GM19035 (cell line): Measurements from ENCODE around the gene KCNIP1.

Experiments used
- ATAC-seq: cut with Tn5 transposase; IDR thresholded peaks from one replicate; pipeline ENCODE4 v1.9.1; 2021; ENCODE audit not compliant: unreplicated experiment

The KCNIP1 gene

DNA sequence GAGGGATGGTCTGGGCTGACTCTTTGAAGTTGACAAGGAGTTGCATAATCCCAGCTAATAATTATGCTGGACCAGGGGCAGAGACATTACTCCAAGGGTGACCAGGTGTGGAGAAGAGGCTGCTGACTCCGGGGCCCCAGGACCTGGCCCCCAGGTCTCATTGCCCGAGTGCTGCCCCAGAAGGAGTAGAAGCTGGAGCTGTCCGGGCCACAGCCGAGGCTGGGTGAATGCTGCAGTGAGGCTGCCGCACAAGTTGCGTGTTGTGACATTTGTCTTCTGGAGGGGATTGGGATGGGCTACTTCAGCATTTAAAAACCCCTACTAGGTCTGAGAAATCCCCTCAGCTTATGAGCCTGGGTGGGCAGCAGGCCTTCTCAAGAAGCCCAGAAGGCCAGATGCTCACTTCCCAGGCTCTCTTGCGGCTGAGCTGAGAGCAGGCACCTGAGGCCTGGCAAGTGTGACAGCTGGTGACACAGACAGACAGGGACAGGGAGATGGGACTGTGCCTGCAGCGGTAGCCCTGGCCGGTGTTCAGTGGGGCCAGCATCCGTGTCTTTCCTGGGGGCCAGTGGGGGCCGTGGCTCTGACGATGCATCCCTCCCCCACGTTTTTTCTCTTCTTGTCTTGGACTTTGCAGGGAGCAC is 122.8 kb downstream of the KCNIP1 start:
- no peak for ATAC-seq

DNA sequence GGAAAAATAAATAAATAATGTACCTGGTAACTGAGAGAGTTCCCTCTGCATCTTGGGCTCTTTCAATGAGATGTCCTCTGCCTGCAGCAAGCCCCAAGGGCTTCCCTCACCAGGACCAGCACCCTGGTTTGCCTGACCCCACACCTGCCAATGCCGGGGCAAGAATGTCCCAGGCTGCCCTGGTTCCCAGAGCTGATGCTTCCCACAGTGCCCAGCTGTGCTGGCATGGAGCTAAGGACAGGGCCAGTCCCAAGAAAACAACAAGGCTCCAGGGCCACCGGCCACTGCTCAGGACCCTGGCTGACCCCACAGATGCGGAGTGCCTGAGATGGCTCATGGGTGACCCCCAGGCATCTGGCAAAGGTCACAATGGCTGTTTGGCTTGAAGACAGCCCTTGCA is 123.5 kb downstream of the KCNIP1 start:
- ATAC-seq = no peak

DNA sequence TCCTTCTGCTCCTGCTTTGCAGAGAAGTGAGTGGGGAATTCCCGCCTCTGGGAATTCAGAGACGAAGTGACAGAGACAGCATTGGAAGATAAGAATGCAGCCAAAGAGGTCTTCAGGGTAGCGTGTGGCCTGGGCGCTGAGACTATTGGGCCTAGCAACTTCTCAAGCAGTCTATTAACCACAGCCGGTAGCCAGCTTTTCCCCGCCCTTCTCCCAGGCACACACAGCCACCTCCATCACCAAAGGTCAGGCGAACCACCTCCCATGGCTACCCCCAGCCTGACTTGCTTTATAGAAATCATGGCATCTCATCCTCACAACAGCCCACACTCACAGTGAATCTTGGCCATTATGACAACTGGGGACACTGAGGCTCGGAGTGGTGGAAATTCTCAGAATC is 124.2 kb downstream of the KCNIP1 start:
- no peak for ATAC-seq

DNA sequence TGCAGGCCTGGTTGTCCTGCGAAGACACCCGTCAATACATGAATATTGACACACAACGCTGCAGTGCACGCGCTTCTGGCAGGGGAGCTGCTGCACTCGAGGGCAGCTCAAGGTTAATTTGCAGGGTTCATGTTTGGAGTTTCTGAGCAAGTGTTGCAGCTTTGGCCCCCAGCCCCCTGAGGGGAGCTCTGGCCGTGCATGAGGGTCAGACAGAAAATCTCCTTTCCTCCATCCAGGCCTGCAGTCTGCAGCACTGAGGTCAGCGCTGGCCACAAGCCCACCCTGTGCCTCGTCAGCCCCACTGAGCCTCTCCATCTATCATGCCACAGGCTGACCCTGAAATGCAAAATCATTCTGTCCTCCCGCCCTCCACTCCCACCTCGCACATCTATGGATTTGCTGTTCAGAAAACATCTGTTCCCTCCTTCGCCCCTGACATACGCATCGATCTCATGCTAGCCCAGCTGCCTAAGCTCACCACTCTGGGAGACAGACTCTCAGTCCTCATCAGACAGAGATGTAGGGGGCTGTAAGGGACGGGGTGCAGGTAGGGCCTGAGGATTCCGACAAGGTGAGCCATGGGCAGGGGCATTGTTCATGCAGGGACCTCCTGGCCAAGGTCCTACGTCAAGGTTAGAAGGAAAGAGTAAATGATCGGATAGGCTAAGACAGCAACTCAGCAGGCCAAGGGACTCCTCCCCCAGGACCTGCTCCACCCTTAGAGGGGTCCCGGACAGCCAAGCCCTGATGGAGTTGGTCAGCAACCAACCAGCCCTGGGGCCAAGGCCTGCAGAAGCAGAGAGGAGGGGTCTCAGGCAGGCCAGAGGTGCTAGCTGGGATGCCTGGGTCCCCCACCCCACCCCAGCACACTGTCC is 125.1 kb downstream of the KCNIP1 start:
- ATAC-seq = no peak

DNA sequence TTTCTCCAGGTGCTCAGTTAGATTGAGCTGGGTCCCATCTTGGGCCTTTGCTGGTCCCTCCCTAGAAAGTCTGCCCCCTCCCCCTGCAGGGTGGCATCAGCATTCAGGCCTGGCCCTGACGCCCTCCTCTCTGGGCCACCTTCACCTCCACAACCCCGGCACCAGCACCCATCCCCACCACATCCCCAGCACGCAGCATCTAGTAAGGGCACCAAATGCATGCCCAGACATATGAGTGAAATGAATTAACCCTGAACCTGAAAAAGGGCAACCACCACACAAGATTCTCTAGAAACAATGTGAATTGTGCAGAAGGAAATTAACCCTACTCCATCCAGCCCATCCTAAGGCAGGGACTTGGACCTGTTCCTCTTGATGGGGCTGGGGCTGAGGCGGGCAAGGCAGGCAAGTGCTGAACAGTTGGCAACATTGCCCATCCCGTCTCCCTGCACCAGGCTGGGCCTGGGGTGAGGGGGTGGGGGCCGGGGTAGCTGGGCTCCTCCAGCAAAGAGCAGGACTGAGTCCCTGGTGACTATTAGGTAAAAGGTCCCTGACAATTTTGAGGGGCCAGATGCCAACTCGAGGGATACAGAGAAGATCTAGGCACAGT is 125.9 kb downstream of the KCNIP1 start:
- no peak for ATAC-seq

DNA sequence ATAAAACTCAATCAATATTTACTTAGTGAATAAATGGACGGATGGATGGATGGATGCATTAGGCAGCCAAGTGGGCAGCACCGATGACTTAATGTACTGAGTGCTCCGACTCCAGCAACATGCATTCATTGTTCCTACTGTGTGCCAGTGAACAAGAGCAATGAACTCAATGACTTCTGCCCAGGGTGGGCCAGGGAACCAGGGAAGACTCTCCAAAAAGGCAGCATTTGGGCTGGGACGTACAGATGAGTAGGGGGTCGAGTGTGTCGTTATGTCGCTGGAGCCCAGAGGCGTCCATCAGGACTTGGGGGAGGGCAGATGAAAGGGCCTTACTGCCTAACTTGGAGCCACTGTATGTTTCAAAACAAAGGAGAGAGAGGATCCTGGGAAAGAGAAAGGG is 126.4 kb downstream of the KCNIP1 start:
- ATAC-seq = no peak

DNA sequence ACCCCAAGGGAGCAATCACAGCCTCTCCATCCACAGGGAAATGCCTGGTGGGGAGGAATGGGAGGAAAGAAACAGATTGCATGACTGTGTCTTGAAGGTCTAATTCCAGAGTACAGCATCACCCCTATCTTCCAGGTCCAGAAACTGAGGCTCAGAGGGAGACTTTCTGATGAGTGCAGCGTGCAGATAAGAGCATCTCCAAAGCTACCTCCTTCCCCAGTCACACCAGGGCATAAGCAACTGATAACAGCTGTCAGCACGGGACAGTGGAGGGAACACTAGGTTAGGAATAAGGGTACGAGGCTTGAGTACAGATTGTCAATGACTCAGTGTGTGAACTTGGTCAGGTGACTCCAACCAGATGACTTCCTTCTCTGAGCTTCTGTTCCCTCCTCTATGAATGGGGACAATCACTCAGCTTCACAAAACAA is 126.9 kb downstream of the KCNIP1 start:
- ATAC-seq = no peak

DNA sequence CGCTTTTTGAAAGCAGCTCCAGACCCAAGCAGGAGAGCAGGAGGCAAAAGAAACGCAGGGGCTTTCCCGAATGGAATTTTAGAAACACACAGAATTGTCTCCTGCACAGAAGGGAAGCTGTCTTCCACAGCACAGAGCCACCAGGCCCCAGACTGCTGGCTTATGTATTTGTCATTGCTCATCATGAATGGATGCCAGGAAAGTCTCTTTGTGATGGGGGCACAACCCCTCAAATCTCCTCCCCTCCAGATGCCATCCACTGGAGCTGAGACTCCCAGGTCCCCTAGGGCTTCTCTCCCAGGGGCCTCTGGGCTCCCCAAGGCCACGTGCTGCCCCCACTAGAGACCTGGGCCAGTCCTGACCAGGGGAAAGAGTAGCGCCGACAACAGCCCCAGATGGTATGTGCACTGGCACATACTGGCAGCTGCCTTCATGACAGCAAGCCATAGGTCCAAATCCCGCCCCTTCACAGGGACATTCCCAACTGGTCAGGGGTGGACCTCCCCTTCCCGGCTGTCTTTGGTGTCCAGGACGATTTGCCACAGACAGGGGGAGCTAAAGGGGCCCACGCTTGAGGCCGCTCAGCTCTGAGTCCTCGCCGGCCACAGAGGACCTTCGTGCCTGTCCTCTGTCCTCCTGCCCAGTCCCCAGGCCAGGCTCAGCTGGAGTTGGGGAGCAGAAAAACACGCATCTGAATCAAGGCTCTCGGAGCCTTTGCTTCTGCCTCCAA is 127.8 kb downstream of the KCNIP1 start:
- no peak for ATAC-seq

DNA sequence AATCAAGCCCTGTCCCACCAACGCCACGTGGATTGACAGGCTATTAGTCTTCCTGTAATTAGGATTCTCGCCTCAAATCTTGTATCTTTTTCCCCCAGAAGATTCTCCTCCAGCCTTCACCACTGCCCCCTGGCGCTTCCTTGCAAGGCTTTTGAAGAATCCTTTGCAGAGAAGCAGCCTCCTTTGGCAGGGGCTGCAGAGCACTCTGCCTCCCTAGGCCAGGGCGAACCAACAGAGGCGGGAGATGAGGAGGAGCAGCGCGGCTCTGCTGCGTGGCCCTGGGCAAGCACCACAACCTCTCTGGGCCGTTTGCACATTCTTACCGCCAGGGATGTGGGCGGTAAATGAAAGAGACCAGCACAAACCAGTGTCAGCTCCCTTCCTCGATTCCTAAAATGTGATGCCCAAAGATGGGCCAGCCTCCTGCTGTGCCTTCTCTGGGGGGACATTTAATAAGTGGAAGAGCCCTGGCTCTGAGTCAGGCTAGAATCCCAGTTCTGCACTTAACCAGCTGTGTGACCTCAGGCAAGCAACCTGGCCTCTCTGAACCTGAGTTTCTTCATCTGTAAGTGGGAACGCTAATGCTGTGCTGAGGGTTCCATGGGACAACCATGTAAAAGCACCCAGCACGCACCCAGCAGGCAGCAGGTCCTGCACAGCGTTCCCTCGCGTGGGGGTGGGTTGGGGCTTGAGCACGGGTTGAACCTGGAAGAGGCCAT is 128.6 kb downstream of the KCNIP1 start:
- ATAC-seq = no peak

DNA sequence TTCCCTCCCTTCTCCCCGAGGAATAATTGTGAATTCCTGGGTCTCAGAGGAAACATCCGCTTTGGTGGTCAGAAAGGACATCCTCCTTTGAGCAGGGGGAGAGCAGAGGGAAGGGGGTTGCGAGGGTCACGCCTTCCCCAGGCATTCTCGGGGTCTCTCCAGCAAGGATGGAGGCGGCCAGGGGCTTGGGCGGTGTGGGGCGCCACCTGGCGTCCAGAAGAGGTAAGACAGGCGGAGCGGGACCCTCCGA is 129.1 kb downstream of the KCNIP1 start:
- peak; percentile 64 for ATAC-seq

DNA sequence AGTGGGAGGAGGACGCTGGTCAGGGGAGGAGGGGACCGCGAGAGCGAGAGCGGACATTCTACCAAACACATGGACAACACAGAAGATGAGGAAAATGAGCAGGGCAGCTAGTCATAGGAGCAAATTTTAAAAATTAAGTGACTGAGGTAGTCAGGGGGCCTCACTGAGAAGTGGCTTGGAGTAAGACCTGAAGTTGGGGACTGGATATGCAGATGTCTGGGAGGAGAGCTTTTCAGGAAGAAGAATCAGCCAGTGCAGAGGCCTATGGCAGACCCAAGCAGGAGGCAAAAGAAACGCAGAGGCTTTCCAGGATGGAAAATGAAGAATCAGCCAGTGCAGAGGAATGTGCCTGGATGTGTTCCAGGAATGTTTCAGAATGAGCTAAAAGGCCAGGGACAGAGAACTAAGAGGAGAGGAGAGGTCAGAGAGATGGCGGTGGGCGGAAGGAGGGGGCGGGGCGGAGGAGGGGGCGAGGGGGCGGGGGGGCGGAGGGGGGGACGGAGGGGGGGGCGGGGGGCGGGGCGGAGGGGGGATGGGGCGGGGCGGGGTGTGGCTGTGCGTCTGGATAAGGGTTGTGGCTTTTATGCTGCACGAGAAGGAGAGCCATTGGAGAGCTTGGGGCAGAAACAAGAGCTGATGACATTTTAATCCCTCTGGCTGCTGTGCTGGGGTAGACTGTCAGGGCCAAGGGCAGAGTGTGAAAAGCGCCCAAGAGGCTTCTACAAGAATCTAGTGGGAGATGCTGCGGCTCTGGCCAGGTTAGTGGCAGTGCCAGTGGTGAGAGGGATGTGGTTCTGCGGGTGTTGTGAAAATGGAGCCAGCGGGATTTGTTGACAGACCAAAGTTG is 129.6 kb downstream of the KCNIP1 start:
- no peak for ATAC-seq

DNA sequence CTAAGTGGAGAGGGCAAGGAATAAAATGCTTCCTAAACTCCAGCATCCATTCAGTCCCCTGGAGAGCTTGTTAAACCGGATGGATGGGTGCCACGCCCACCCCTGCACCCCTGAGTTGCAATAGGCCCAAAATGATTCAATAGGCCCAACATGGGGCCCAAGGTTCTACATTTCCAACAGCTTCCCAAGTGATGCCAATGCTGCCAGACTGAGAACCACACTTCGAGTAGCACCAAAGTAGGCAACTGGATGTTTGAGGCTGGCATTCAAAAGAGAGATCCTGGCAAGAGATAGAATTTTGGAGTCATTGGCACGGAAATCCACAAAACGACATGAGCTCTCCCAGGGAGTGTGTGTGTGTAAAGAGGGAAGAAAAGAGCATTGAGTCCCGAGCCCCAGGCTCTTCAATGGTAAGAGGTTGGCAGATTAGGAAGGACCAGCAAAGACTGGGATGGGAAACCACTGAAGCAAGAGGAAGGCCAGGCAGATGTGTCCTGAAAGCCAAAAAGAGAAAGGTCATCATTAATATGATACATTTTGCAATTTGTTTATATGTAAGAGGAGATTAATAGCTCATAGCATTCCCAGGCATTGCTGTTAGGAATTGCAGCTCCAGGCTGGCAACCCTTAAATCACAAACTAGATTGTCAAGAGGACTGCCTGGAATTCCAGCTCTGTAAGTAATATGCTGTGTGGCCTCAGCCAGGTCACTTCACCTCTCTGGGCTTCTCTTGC is 130.6 kb downstream of the KCNIP1 start:
- no peak for ATAC-seq

DNA sequence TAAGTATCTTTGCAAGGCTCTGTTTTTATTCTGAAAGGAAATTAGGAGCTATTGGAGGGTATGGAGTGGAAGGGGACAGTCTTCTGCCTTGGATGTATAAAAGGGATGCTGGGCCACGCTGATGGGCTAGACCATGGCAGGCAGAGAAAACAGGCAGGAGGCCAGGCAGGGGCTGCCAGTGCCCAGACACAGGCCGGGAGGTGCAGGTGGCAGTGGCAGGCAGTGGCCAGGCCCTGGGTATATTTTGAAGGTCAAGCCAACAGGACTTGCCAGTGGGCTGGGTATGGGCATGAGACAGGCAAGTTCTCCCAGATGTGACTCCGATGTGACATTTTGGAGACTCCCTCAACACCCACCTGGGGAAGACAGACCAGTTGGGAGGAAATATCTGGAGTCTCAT is 131.9 kb downstream of the KCNIP1 start:
- no peak for ATAC-seq

DNA sequence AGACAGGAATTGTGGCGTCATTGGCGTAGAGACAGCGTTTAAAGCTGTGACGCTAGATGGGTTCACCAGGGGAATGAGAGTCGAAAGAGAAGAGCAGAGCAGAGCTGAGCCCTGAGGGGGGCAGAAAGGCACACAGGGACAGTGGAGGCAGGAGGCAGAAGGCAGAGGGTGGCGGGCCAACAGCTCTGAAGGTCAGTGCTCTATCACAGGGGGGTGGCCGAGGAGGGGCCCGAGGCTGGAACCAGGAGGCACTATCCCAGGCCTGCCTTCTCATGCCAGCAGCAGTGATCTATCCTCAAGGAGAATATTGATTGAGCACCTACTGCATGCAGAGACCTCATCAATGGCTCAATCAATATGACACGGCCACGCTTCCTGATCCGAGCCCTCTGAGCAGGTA is 132.4 kb downstream of the KCNIP1 start:
- ATAC-seq = no peak

DNA sequence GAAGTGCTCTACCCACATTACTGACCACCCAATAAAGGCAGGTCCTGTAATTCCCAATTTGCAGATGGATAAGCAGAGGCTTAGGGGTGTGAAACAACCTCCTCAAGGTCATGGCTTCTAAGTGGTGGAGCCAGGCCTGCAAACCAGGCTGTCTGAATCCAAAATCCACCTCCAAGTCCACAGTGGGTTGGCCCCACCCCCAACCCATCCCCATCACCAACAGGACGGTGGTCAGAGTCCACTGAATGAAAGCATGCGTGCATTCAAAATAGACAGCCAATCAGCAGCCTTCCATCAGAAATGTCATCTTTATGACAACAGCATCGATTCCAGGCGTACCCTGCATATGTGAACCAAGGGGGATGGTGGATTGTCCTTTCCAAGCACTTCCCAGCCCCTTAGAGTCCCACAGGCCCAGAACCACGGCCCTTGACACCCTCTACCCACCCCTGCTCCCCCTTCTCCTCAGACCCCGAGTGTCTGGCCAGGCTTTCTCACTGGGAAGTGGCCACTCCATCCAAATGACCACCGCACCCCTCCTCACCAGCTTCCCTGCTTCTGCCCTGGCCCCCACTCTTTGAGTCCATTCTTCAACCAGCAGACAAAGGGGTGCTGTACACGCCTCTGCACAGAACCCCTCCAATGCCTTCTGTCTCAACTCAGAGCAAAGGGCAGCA is 133.1 kb downstream of the KCNIP1 start:
- ATAC-seq = no peak

DNA sequence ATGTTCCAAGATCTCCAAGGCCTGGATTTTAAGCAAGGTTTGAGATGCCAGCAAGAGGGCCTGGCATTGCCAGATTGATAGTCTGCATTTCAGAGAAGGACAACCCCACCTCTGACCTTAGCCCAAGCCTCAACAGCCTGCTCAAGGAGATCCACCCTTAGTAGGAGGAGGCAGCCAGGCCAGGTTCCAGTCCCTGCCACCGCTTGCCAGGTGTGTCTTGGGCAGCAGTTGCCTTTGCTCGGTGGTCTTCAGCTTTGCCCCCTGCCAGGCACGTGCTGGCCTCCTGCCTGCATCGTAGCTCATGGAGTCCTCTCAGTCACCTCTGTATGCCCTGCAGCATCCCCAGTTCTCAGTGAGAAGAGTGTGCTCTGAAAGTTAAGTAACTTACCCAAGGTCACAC is 134.2 kb downstream of the KCNIP1 start:
- no peak for ATAC-seq

DNA sequence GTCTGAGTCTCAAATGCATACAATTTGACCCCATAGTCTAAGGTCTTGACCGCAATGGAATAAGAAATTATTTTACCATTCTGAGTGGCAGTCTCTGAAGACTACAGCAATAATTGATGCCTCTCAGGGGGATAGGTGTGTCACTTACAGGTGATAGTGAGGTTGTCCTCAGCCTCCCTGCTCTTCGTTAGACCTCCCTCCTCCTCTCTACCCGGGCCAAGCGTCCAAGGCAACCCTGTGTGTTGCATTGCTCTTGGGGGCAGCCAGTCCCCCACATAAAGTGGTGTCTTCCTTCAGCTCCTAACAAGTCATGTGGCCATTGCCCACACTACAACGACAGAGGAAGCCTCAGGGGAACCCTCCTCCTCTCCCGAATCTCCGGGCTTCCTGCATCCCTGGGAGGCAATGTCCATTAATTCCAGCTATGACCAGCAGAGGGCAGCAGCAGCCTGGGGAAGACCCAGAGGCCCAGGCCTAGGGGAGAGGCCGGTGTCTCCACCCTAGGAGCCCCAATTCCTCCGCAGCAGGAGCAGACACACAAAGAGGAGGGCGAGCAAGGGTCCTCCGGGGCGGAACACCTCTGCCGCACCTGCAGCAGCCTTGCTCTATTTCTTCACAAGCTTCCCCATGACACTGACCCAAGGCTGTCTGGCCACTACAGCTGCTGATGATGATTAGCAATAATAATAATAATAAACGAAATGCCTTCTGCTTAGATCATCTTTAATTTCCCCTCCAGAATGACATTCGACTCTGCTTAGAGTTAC is 134.8 kb downstream of the KCNIP1 start:
- peak; percentile 77 for ATAC-seq

DNA sequence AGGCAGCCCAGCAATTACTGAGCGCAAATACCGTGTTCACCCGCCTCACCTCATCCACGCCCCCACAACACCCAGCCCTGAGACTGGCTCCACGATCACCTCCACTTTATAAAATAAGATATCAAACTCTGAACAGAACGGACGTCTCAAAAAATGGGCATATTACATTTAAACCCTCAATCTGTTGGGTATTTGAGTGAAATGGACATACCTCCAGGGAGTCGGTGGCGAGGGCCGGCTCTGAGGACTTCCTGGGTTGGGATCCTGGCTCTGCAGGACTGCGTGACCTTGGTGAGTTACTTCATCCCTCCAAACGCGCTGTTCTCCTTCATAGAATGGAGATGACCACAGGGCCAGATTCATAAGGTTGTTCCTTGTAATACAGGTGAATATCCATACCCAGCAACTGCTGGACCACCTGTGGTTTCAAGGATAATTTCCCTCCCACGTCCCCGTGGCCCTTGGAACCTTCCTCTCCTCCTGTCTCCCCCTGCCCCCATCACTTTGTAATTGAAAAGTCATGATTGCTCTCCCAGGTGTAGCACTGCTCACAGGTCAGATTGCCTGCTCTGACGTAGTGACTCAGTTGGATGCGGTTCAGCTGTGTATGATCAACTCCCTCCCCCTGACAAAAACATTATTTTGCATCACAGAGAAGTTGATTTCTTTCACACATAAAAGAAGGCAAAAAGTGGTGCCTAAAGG is 135.6 kb downstream of the KCNIP1 start:
- no peak for ATAC-seq
